ENCODE data around the gene CEP89.

Gene CEP89

DNA sequence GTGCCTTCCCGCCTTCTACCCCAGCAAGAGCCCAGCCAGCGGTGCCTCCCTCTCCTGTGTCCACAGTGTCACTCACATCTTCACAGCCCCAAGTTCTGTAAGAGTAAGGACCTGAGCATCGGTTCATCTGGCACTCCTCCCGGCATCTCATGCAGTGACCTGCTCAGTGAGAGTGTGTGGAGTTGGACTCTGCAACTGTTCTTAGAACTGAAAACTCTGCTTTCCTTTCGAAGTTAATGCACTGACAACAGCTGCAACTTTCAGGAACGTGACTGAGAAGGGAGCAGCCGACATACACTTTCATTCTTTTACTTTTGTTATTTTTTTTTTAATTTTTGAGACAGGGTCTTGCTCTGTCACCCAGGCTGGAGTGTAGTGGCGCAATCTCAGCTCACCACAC is 41.2 kb downstream of the CEP89 start:
- Histone ChIP-seq H3K4me3 (ENCODE audit: low read depth, low read length, poor library complexity, severe bottlenecking) (no peak overlapping the region), H3K9me2 (ENCODE audit: low read depth, low read length) (no peaks in the 10 kb centered on the region), H3F3A (ENCODE audit: insufficient read depth, low read length) (no peaks in the 10 kb centered on the region), H3K27me3 (ENCODE audit: insufficient read depth, low read length) (no peaks in the 10 kb centered on the region), H3K36me3 (ENCODE audit: insufficient read depth, low read length) (peaks cover 9% of the 10 kb centered on the region; the same call in 1 of the 2 replicates), H3K4me2 (ENCODE audit: low read length) (no peak overlapping the region), H2AFZ (ENCODE audit: low read length) (no peak overlapping the region), H3K4me1 (ENCODE audit: insufficient read depth, low read length, severe bottlenecking) (no peaks in the 10 kb centered on the region), H3K27ac (ENCODE audit: low read depth, low read length, poor library complexity, severe bottlenecking) (no peak overlapping the region), H3K79me2 (ENCODE audit: insufficient read depth, low read length) (no peaks in the 10 kb centered on the region), H3K9ac (ENCODE audit: low read length) (no peak overlapping the region), H3K9me3 (ENCODE audit: low read length) (no peaks in the 10 kb centered on the region), H4K20me1 (ENCODE audit: insufficient read depth, low read length) (no peaks in the 10 kb centered on the region)
- TF ChIP-seq, protein P1, sequence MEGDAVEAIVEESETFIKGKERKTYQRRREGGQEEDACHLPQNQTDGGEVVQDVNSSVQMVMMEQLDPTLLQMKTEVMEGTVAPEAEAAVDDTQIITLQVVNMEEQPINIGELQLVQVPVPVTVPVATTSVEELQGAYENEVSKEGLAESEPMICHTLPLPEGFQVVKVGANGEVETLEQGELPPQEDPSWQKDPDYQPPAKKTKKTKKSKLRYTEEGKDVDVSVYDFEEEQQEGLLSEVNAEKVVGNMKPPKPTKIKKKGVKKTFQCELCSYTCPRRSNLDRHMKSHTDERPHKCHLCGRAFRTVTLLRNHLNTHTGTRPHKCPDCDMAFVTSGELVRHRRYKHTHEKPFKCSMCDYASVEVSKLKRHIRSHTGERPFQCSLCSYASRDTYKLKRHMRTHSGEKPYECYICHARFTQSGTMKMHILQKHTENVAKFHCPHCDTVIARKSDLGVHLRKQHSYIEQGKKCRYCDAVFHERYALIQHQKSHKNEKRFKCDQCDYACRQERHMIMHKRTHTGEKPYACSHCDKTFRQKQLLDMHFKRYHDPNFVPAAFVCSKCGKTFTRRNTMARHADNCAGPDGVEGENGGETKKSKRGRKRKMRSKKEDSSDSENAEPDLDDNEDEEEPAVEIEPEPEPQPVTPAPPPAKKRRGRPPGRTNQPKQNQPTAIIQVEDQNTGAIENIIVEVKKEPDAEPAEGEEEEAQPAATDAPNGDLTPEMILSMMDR (IDR thresholded peaks at IDR 0.05; ENCODE audit: low read length): no peak
- no peak for TF ChIP-seq EZH2 (IDR thresholded peaks at IDR 0.05; ENCODE audit: borderline replicate concordance, low read length)

DNA sequence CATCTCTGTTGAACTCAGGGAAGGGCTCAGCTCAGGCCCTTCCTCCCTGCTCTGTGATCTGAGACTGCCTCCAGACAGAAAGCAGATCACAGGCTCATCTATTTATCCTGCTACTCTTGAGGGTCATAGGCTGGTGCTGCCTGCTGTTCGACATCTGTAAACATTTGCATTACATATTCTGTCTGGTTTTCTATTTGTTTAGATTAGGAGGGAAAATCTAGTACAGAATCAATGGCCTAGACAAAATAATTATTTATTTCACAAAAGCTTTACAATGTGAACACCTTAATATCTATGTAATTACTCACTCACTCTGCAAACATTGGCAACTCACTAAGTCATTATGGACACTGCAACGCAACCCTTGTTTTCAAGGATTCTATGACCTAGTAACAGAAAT is 43.0 kb downstream of the CEP89 start:
- H3K4me3 ChIP-seq (ENCODE audit: low read depth, low read length, poor library complexity, severe bottlenecking): no peak overlapping the region
- no peaks in the 10 kb centered on the region for H4K20me1 ChIP-seq (ENCODE audit: insufficient read depth, low read length)
- no peak overlapping the region for H3K4me2 ChIP-seq (ENCODE audit: low read length)
- H2AFZ ChIP-seq (ENCODE audit: low read length): no peak overlapping the region
- H3K9ac ChIP-seq (ENCODE audit: low read length): no peak overlapping the region
- H3K79me2 ChIP-seq (ENCODE audit: insufficient read depth, low read length): no peaks in the 10 kb centered on the region
- TF ChIP-seq EZH2 (IDR thresholded peaks at IDR 0.05; ENCODE audit: borderline replicate concordance, low read length): no peak
- TF ChIP-seq, protein P1 (IDR thresholded peaks at IDR 0.05; ENCODE audit: low read length): no peak
- H3K4me1 ChIP-seq (ENCODE audit: insufficient read depth, low read length, severe bottlenecking): no peaks in the 10 kb centered on the region
- no peaks in the 10 kb centered on the region for H3K9me3 ChIP-seq (ENCODE audit: low read length)
- H3F3A ChIP-seq (ENCODE audit: insufficient read depth, low read length): no peaks in the 10 kb centered on the region
- H3K9me2 ChIP-seq (ENCODE audit: low read depth, low read length): no peaks in the 10 kb centered on the region
- no peak overlapping the region for H3K27ac ChIP-seq (ENCODE audit: low read depth, low read length, poor library complexity, severe bottlenecking)
- H3K36me3 ChIP-seq (ENCODE audit: insufficient read depth, low read length): peaks cover 9% of the 10 kb centered on the region; the same call in 1 of the 2 replicates
- H3K27me3 ChIP-seq (ENCODE audit: insufficient read depth, low read length): no peaks in the 10 kb centered on the region

DNA sequence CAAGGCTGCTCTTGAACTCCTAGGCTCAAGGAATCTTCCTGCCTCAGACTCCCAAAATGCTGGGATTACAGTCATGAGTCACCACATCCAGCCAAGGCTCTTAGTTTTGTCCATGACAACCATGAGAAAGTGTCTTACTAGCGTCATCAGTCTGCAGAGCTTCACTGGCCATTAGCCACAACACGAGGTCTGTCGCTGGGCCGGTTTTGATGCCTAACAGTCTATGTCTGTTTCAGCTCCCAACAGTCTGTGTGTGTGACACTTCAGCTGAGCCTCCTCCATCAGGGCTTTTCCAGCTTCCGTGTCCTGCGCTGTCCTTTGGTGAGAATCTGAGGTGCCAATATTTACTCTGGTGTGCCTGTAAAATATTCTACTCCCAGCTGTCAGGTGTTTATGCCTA is 47.6 kb downstream of the CEP89 start:
- Histone ChIP-seq H3K4me3 (ENCODE audit: low read depth, low read length, poor library complexity, severe bottlenecking) (no peak overlapping the region), H4K20me1 (ENCODE audit: insufficient read depth, low read length) (no peaks in the 10 kb centered on the region), H3F3A (ENCODE audit: insufficient read depth, low read length) (no peaks in the 10 kb centered on the region), H3K36me3 (ENCODE audit: insufficient read depth, low read length) (peaks cover 9% of the 10 kb centered on the region; the same call in 1 of the 2 replicates), H3K9ac (ENCODE audit: low read length) (no peak overlapping the region), H3K4me2 (ENCODE audit: low read length) (no peak overlapping the region), H3K4me1 (ENCODE audit: insufficient read depth, low read length, severe bottlenecking) (no peaks in the 10 kb centered on the region), H3K27ac (ENCODE audit: low read depth, low read length, poor library complexity, severe bottlenecking) (no peak overlapping the region), H3K9me2 (ENCODE audit: low read depth, low read length) (no peaks in the 10 kb centered on the region), H3K9me3 (ENCODE audit: low read length) (no peaks in the 10 kb centered on the region), H3K27me3 (ENCODE audit: insufficient read depth, low read length) (no peaks in the 10 kb centered on the region), H2AFZ (ENCODE audit: low read length) (no peak overlapping the region), H3K79me2 (ENCODE audit: insufficient read depth, low read length) (no peaks in the 10 kb centered on the region)
- TF ChIP-seq, protein P1 (IDR thresholded peaks at IDR 0.05; ENCODE audit: low read length): no peak
- no peak for TF ChIP-seq EZH2 (IDR thresholded peaks at IDR 0.05; ENCODE audit: borderline replicate concordance, low read length)
